Measurements from ENCODE around the gene EPN3. TPM values are rescaled to one million over a fixed set of nuclear protein-coding genes. Genes with fewer than 3 reads are reported as not detected.

EPN3 gene
- total RNA-seq, 1 experiment from 2014 or later, result 0.09 TPM

GRCh38 chr17:50584749-50585148 is 52.2 kb downstream of the EPN3 start:
- Histone ChIP-seq H3K4me3 (ENCODE audit: low read depth, low read length, poor library complexity, severe bottlenecking) (no peak overlapping the region), H3K27me3 (replicated peaks; ENCODE audit: insufficient read depth, low read depth, low read length, poor library complexity) (no peaks in the 10 kb centered on the region), H3K36me3 (ENCODE audit: insufficient read depth, low read length, poor library complexity, severe bottlenecking) (no peaks in the 10 kb centered on the region), H3K4me1 (ENCODE audit: insufficient read depth, low read length, poor library complexity, severe bottlenecking) (no peaks in the 10 kb centered on the region), H3K27ac (ENCODE audit: low read depth, low read length, poor library complexity, severe bottlenecking) (no peak overlapping the region), H3K9me3 (ENCODE audit: low read depth, low read length, poor library complexity, severe bottlenecking) (no peaks in the 10 kb centered on the region)
- ChIA-PET POLR2A (ENCODE audit: low non-redundant PET) (interaction anchor here (0.6 kb wide), 1 partner anchor 14 kb away, joined by 6 read pairs; no protein-coding TSS in a partner anchor), CTCF (interaction anchor here (0.5 kb wide), 1 partner anchor 111 kb away, joined by 3 read pairs; no protein-coding TSS in a partner anchor)
- TF ChIP-seq CTCF (conservative IDR thresholded peaks at IDR 0.05; ENCODE audit: low read depth, low read length), result no peak
- TF ChIP-seq EZH2 (IDR thresholded peaks at IDR 0.05; ENCODE audit: borderline replicate concordance, low read depth, low read length, poor library complexity, severe bottlenecking), result no peak
- intact Hi-C loops (cut with micrococcal nuclease; ENCODE audit: unreplicated experiment), result no loop called here
- BruUV-seq (replicated peaks), result no TSS peak
- DNase-seq (ENCODE audit: low spot score), result no peak

GRCh38 chr17:50585346-50585745 is 52.8 kb downstream of the EPN3 start:
- POLR2A ChIA-PET (ENCODE audit: low non-redundant PET), result no interaction called here
- BruUV-seq (replicated peaks), result no TSS peak
- intact Hi-C loops (cut with micrococcal nuclease; ENCODE audit: unreplicated experiment), result no loop called here
- no peak overlapping the region for H3K4me3 ChIP-seq (ENCODE audit: low read depth, low read length, poor library complexity, severe bottlenecking)
- no peak for TF ChIP-seq CTCF (conservative IDR thresholded peaks at IDR 0.05; ENCODE audit: low read depth, low read length)
- no peak for TF ChIP-seq EZH2 (IDR thresholded peaks at IDR 0.05; ENCODE audit: borderline replicate concordance, low read depth, low read length, poor library complexity, severe bottlenecking)
- H3K27ac ChIP-seq (ENCODE audit: low read depth, low read length, poor library complexity, severe bottlenecking), result no peak overlapping the region
- H3K36me3 ChIP-seq (ENCODE audit: insufficient read depth, low read length, poor library complexity, severe bottlenecking), result no peaks in the 10 kb centered on the region
- no peaks in the 10 kb centered on the region for H3K9me3 ChIP-seq (ENCODE audit: low read depth, low read length, poor library complexity, severe bottlenecking)
- CTCF ChIA-PET, result no interaction called here
- H3K4me1 ChIP-seq (ENCODE audit: insufficient read depth, low read length, poor library complexity, severe bottlenecking), result no peaks in the 10 kb centered on the region
- DNase-seq (ENCODE audit: low spot score), result no peak
- no peaks in the 10 kb centered on the region for H3K27me3 ChIP-seq (replicated peaks; ENCODE audit: insufficient read depth, low read depth, low read length, poor library complexity)

GRCh38 chr17:50585891-50586290 is 53.4 kb downstream of the EPN3 start:
- Histone ChIP-seq H3K4me1 (ENCODE audit: insufficient read depth, low read length, poor library complexity, severe bottlenecking) (no peaks in the 10 kb centered on the region), H3K27me3 (replicated peaks; ENCODE audit: insufficient read depth, low read depth, low read length, poor library complexity) (no peaks in the 10 kb centered on the region), H3K9me3 (ENCODE audit: low read depth, low read length, poor library complexity, severe bottlenecking) (no peaks in the 10 kb centered on the region), H3K36me3 (ENCODE audit: insufficient read depth, low read length, poor library complexity, severe bottlenecking) (no peaks in the 10 kb centered on the region), H3K27ac (ENCODE audit: low read depth, low read length, poor library complexity, severe bottlenecking) (no peak overlapping the region), H3K4me3 (ENCODE audit: low read depth, low read length, poor library complexity, severe bottlenecking) (no peak overlapping the region)
- no peak for DNase-seq (ENCODE audit: low spot score)
- ChIA-PET CTCF (no interaction called here), POLR2A (ENCODE audit: low non-redundant PET) (no interaction called here)
- no TSS peak for BruUV-seq (replicated peaks)
- TF ChIP-seq CTCF (conservative IDR thresholded peaks at IDR 0.05; ENCODE audit: low read depth, low read length), result no peak
- no peak for TF ChIP-seq EZH2 (IDR thresholded peaks at IDR 0.05; ENCODE audit: borderline replicate concordance, low read depth, low read length, poor library complexity, severe bottlenecking)
- intact Hi-C loops (cut with micrococcal nuclease; ENCODE audit: unreplicated experiment), result no loop called here

All from A673 (cell line).